SK-N-DZ (cell line): ENCODE results near the gene RPL35.

Experiments used
- DNase-seq: peaks from one replicate; pipeline ENCODE4 v3.0.0-alpha.2; 2015; ENCODE audit warnings: low spot score
- small RNA-seq, 2 experiments: library from RNA; depleted of rRNA; stranded (forward); fragments of <200 nt; gene quantifications; one replicate each; pipeline ENCODE3, GENCODE V24; 2014

Gene RPL35

DNA sequence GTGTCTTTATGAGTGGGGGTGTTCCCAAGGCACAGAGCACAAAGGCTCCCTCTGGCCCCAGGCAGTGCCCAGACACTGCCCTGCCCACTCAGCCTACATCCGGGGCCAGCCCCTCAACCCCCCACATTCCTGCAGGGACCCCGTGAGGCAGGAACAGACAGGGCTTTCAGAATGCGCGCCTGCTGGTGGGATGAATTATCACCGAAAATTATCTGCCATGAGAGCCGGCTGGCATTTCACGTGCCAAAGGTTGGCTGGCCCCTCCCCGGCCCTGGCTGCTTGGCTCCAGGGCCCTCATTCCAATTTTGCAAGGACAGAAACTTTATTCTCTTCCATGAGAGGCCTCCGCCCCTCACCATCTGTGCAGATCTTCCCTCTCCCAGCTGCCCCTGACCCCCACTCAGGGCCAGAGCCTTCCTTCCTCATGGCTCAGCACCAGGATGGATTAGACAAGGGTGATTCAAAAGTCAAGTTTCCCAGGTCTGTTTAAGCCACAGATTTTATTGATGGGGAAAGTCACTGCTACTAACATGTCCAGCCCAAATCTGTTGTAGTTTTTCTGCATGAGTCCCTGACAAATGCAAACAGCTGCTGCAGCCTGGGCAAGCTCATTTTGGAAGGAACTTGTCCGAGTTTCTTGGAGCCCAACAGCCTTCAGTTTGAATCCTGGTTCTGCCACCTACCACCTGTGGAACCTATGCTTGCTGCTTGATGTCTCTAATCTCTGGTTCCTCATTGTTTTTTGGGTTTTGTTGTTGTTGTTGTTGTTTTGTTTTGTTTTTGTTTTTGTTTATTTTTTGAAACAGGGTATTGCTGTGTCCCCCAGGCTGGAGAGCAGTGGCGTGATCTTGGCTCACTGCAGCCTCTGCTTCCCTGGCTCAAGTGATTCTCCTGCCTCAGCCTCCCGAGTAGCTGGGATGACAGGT is 40.8 kb downstream of the RPL35 start:
- no peak for DNase-seq

GRCh38 chr9:124818431-124819281 is 43.1 kb downstream of the RPL35 start:
- peak; percentile 31 for DNase-seq

DNA sequence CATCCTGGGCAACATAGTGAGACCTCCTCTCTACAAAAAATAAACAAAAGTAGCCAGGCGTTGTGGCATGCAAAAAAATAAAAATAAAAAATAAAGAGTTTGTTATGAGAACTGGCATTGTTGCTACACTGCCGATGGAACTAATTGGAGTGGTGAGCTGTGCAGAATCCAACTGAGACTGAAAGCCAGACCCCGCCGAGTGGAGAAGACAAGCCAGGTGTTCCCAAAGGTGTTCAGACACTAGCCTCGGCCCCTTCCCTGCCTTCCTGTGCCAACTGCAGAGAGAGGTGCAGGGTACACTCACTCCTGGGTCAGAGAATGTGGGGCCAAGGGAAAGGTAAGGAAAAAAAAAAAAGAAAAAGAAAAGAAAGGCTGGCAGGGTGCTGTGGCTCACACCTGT is 46.2 kb downstream of the RPL35 start:
- no peak for DNase-seq

DNA sequence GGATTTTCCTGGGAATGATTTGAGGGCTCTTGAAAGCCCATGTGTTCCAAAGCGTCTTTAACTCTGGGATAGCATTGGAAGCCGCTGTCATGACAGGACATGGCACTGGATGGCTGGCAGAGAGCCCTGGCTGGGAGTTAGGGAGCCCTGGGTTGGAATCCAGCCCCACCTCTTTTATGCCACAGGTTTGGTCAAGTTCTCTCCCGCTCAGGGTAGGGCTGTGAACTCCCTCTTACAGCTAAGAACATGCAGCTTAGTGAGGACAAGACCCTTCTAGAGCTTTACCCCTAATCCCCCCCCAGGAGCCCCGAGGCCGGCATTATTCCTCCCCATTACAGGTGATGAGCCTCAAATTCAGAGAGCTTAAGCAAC is 47.6 kb downstream of the RPL35 start:
- no peak for DNase-seq

DNA sequence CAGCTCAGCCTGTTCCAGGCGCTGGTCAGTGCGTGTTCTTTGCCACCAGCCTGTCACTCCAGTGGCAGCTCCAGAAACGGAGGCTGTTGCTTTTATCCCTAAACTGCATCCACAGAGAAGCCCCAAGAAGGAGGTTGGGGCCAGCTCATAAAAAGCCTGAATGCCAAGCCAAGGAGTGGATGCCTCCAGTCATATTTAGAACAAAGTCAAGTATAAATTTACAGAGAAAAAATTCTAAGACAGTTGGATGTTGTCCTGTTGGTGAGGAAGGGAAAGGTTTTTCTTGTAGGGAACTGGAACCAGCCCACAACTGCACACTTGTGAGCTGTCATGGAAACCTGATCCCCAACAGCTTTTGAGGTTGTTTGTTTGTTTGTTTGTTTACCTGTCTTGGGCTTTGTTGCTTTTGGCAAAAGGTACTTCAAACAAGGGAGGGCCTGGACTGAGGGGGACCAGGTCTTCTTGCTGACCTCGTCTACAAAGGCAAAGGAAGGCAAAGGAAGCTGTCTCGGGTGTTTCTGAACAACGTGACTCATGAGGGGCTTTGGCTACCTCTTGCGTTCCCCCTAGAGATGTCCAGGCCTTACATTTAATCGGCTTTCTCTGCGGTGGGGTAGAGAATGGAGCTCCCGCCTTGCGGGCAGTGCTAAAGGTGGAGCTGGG is 48.1 kb downstream of the RPL35 start:
- DNase-seq, result no peak

GRCh38 chr9:124813041-124813440 is 48.7 kb downstream of the RPL35 start:
- no peak for DNase-seq

GRCh38 chr9:124812441-124812876 is 49.3 kb downstream of the RPL35 start:
- no peak for DNase-seq

GRCh38 chr9:124810663-124811355 is 50.9 kb downstream of the RPL35 start:
- DNase-seq, result no peak

- DNase-seq, result no peak
Measured at GRCh38 chr9:124809741-124810500, 51.8 kb downstream of the RPL35 start.

DNA sequence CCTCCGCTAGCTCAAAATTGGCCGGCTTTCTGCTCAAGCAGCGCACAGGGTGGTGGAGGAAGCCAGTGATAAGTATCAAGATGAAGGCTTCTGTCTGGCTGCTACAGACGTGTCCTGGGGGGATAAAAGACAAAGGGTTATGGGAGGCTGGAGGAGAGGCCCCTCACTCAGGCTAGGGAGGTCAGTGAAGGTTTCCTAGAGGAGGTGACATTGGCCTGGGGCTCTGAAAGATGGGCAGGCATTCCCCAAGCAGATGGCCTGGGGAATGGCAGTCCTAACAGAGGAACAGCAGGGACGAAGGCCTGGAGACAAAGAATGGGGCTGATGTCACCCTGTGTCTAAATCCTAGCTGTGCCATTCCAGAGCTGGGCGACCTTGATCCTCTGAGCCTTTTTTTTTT is 52.5 kb downstream of the RPL35 start:
- no peak for DNase-seq

- DNase-seq, result no peak
Measured at GRCh38 chr9:124808246-124808956, 53.4 kb downstream of the RPL35 start.

Small RNAs within 50 kb of the gene (small RNA-seq; reads per million reads assigned to genes)
- gene RNU4-82P, result 0 to 0.04 reads per million in 2 experiments
